Heart right ventricle (tissue), 16 donors: Measurements from ENCODE around the gene KCNQ1. TPM values are rescaled to one million over a fixed set of nuclear protein-coding genes. Genes with fewer than 3 reads are reported as not detected.
A peak's percentile ranks its signal among the peaks of the same experiment; 100 is the strongest.

Experiments used
- ATAC-seq, 8 donors: fragments of 200-7000 bp; cut with Tn5 transposase; one replicate each; pipeline ENCODE4 v1.9.1; 2020; ENCODE audit warnings: mild to moderate bottlenecking in 8 of 8, moderate library complexity in 8 of 8, moderate number of reproducible peaks in 1 of 8
- DNase-seq, 2 donors: peaks; one replicate each; pipeline ENCODE4 v3.0.0-alpha.2; 2020
- H3K27ac ChIP-seq, 10 donors: fragments of 200-600 bp; sonication (generic) in 2 of 10; one replicate each; pipeline versions ENCODE4 v1.5.0 to v1.8.0; 2020 to 2022; ENCODE audit warnings: mild to moderate bottlenecking in 3 of 10
- H3K27me3 ChIP-seq, 7 donors: fragments of 200-600 bp; one replicate each; pipeline ENCODE4 v1.8.0; 2021 to 2022; ENCODE audit warnings: mild to moderate bottlenecking in 2 of 7
- H3K36me3 ChIP-seq, 9 donors: fragments of 200-600 bp; sonication (generic) in 1 of 9; one replicate each; pipeline versions ENCODE4 v1.5.0 to v1.8.0; 2020 to 2022; ENCODE audit warnings: mild to moderate bottlenecking in 2 of 9
- H3K4me1 ChIP-seq, 9 donors: fragments of 200-600 bp; sonication (generic) in 1 of 9; one replicate each; pipeline versions ENCODE4 v1.5.0 to v1.8.0; 2020 to 2022; ENCODE audit warnings: mild to moderate bottlenecking in 4 of 9
- H3K4me3 ChIP-seq, 10 donors: fragments of 200-600 bp; sonication (generic) in 2 of 10; one replicate each; pipeline versions ENCODE4 v1.5.0 to v1.8.0; 2020 to 2022; ENCODE audit warnings: mild to moderate bottlenecking in 7 of 10, moderate library complexity in 2 of 10
- H3K9me3 ChIP-seq, 11 donors: fragments of 200-600 bp in 10 of 11; sonication (generic) in 2 of 11; one replicate each; pipeline versions ENCODE4 v1.5.0 to v1.8.0; 2013 to 2022; ENCODE audit warnings: mild to moderate bottlenecking in 2 of 11, control low read depth in 1 of 11, moderate library complexity in 1 of 11
- CTCF ChIP-seq, 9 donors: fragments of 200-600 bp; sonication (generic) in 2 of 9; IDR thresholded peaks; one replicate each; pipeline versions ENCODE4 v1.5.0 to v1.8.0; 2021 to 2022; ENCODE audit warnings: antibody characterized with exemption in 9 of 9, mild to moderate bottlenecking in 5 of 9, moderate library complexity in 1 of 9
- WGBS, 2 donors: extraction: QIAGEN DNeasy Blood & Tissue Kit; methylation state at CpG; one replicate each; pipeline ENCODE4 v1.1.7; 2013; ENCODE audit warnings: inconsistent platforms in 1 of 2; 5-methylcytosine and 5-hydroxymethylcytosine counted together
- intact Hi-C, 10 donors: fragments of 100-400 bp; cut with DNase I; formaldehyde crosslinking; loops; one replicate each; pipeline versions ENCODE4 v1.11.1 to v1.14.2; 2022
- polyA plus RNA-seq, 2 donors: library from polyadenylated mRNA; stranded (reverse); fragments of 200-250 nt; gene quantifications; one replicate each; pipeline ENCODE4 v1.2.3, GENCODE V29; 2013
- total RNA-seq, 10 donors: library from RNA; stranded (reverse); fragmentation: NEBNext Ultra II Directional in 3 of 10; extraction: Animal tissue kit (Norgen Biotek cat#: 25700) in 3 of 10; gene quantifications; one replicate each; pipeline versions ENCODE4 v1.2.1 to v1.2.4, GENCODE V29; 2021 to 2023
- donor health status: Arrhythmogenic right ventricular cardiomyopathy.
- donor health status: ischemic (EF 13 %, LVEDD 7.1; RV severe dilation, severe dysfunction).
- donor health status: healthy with polysubstance abuse.
- donor health status: DM: no; HTN: yes; CAD: no.
- donor health status: DM: no; HTN: no; CAD: no.
- donor health status: ischemic (EF 25% LVEDD 6.9; RV normal size, moderate dysfunction).
- donor health status: ischemic (EF 25% LVEDD 5.7; RV mildly dilated, moderate dysfunction).
- donor health status: healthy.
- donor health status: DM: yes; HTN: yes; CAD: no.
- donor health status: Ischemic cardiomyopathy.
- donor health status: ischemic (EF 35%, LVEDD 5.7; RV mildly dilated, moderate dysfunction).
- donor health status: nonischemic (EF 11% LVEDD 7.7; RV severe dilation, severe dysfunction).
- donor health status: DM: yes; HTN: yes; CAD: no.
- donor health status: PGD.
- donor health status: ischemic (EF 29% LVEDD 5.4; RV normal size, mild dysfunction).
- donor health status: nonischemic (EF 23%, LVEDD 6.1; RV moderate dilation, normal function).

The KCNQ1 gene
- total and polyA plus RNA-seq, 12 donors: 19.9 to 48.2 (median 33.7) TPM

- Histone ChIP-seq H3K27ac (no peak overlapping the region), H3K36me3 (no peaks in the 10 kb centered on the region), H3K4me3 (no peak overlapping the region), H3K27me3 (no peaks in the 10 kb centered on the region), H3K4me1 (peaks cover 0 to 18% (median 4%) of the 10 kb centered on the region in 9 donors), H3K9me3 (no peaks in the 10 kb centered on the region)
- ATAC-seq: no peak
- DNase-seq: no peak
- intact Hi-C loops: loop anchor here in 1 of 10 donors (10.0 kb wide), 1 partner anchor 869 kb away; the partner anchor contains the start of gene LSP1
- no peak for TF ChIP-seq CTCF (IDR thresholded peaks at IDR 0.05)
- 96 to 97% methylated on average over 16 of the region's 16 CpGs for WGBS, 2 donors
These were observed 279.3 kb downstream of the KCNQ1 start for GRCh38 chr11:2724104-2724503.

GRCh38 chr11:2724653-2725367 lies 280.0 kb downstream of the KCNQ1 start:
- H3K9me3 ChIP-seq: no peaks in the 10 kb centered on the region
- no peak for TF ChIP-seq CTCF (IDR thresholded peaks at IDR 0.05)
- peak in 1 of 2 donors; percentile 55 for DNase-seq

GRCh38 chr11:2725368-2726300 lies 280.8 kb downstream of the KCNQ1 start:
- peak in 7 of 8 donors; percentile 18 to 74 (median 60) for ATAC-seq
- Histone ChIP-seq H3K27ac (no peak overlapping the region), H3K27me3 (no peaks in the 10 kb centered on the region), H3K4me3 (no peak overlapping the region), H3K4me1 (peaks cover 0 to 28% (median 5%) of the 10 kb centered on the region in 9 donors), H3K36me3 (no peaks in the 10 kb centered on the region), H3K9me3 (no peaks in the 10 kb centered on the region)
- WGBS, 2 donors: 70 to 76% methylated on average over 27 of the region's 27 CpGs
- peak; percentile 34 to 72 for DNase-seq
- intact Hi-C loops: loop anchor here in 1 of 10 donors (10.0 kb wide), 1 partner anchor 871 kb away; the partner anchor contains the start of gene LSP1
- no peak for TF ChIP-seq CTCF (IDR thresholded peaks at IDR 0.05)

More at GRCh38 chr11:2724653-2725367, 280.0 kb downstream of the KCNQ1 start:
- H3K36me3 ChIP-seq: no peaks in the 10 kb centered on the region
- H3K27me3 ChIP-seq: no peaks in the 10 kb centered on the region
- ATAC-seq: peak in 7 of 8 donors; percentile 34 to 61 (median 39)
- intact Hi-C loops: loop anchor here in 1 of 10 donors (10.0 kb wide), 1 partner anchor 870 kb away; the partner anchor contains the start of gene LSP1
- no peak overlapping the region for H3K4me3 ChIP-seq
- 68 to 77% methylated on average over 20 of the region's 20 CpGs for WGBS, 2 donors
- no peak overlapping the region for H3K27ac ChIP-seq
- H3K4me1 ChIP-seq: peaks cover 0 to 19% (median 5%) of the 10 kb centered on the region in 9 donors

DNA sequence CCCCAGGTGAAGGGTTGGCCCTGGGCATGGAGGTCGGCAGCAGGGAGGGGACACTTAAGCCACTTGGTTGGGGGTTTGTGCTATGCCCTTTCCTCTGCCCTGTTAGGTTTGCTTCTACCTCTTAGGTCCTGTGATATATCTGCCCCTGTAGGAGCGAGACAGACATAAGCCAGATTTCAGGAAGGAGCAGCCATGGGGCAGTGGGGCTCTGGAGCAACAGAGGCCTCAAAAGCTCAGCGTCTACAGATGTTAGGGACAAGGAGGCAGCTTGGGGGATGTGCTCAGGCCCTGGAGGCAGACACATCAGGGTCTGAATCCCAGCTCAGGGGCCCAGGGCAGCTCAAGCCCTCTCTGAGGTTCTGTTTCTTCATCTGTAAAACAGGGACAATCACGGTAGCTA lies 282.2 kb downstream of the KCNQ1 start:
- no peak for DNase-seq
- no peak overlapping the region for H3K27ac ChIP-seq

More for the DNA sequence above, 282.2 kb downstream of the KCNQ1 start:
- H3K36me3 ChIP-seq: no peaks in the 10 kb centered on the region
- intact Hi-C loops: loop anchor here in 1 of 10 donors (10.0 kb wide), 1 partner anchor 872 kb away; the partner anchor contains the start of gene LSP1
- no peak for ATAC-seq
- 97 to 99% methylated on average over 4 of the region's 4 CpGs for WGBS, 2 donors
- no peak overlapping the region for H3K4me3 ChIP-seq
- peaks cover 0 to 35% (median 5%) of the 10 kb centered on the region in 9 donors for H3K4me1 ChIP-seq
- H3K27me3 ChIP-seq: no peaks in the 10 kb centered on the region
- TF ChIP-seq CTCF (IDR thresholded peaks at IDR 0.05): no peak
- H3K9me3 ChIP-seq: no peaks in the 10 kb centered on the region
